ENCODE measurements around the gene CPNE6. TPM values are rescaled to one million over a fixed set of nuclear protein-coding genes. Genes with fewer than 3 reads are reported as not detected.

Gene CPNE6
- total RNA-seq, 1 donor from 2014 or later: 2.2 TPM

Other genes starting within 250 kb of the CPNE6 start
- 28.5 TPM for gene DHRS4, start 117.8 kb upstream of the CPNE6 start, total RNA-seq
- gene DHRS4L2, start 82.6 kb upstream of the CPNE6 start, total RNA-seq: 12.0 TPM
- 1.6 TPM for gene CARMIL3, start 19.6 kb upstream of the CPNE6 start, total RNA-seq
- 28.9 TPM for gene PCK2, start 22.7 kb downstream of the CPNE6 start, total RNA-seq
- 91.8 TPM for gene DCAF11, start 43.2 kb downstream of the CPNE6 start, total RNA-seq
- 2.8 TPM for gene NRL, start 43.4 kb downstream of the CPNE6 start, total RNA-seq
- gene FITM1, start 59.1 kb downstream of the CPNE6 start, total RNA-seq: 0.81 TPM
- 161 TPM for gene PSME1, start 64.6 kb downstream of the CPNE6 start, total RNA-seq
- 24.0 TPM for gene EMC9, start 70.0 kb downstream of the CPNE6 start, total RNA-seq
- 106 TPM for gene PSME2, start 75.0 kb downstream of the CPNE6 start, total RNA-seq
- 60.7 TPM for gene RNF31, start 75.9 kb downstream of the CPNE6 start, total RNA-seq
- gene IRF9, start 89.7 kb downstream of the CPNE6 start, total RNA-seq: 148 TPM
- gene REC8, start 100.5 kb downstream of the CPNE6 start, total RNA-seq: 208 TPM
- 23.0 TPM for gene IPO4, start 117.3 kb downstream of the CPNE6 start, total RNA-seq
- 94.1 TPM for gene TM9SF1, start 123.9 kb downstream of the CPNE6 start, total RNA-seq
- 0.40 TPM for gene TSSK4, start 134.1 kb downstream of the CPNE6 start, total RNA-seq
- gene CHMP4A, start 141.9 kb downstream of the CPNE6 start, total RNA-seq: 53.0 TPM
- gene MDP1, start 144.5 kb downstream of the CPNE6 start, total RNA-seq: 20.3 TPM
- gene NEDD8, start 160.8 kb downstream of the CPNE6 start, total RNA-seq: 121 TPM
- gene GMPR2, start 161.4 kb downstream of the CPNE6 start, total RNA-seq: 91.6 TPM
- 61.8 TPM for gene TINF2, start 171.1 kb downstream of the CPNE6 start, total RNA-seq
- gene TGM1, start 191.6 kb downstream of the CPNE6 start, total RNA-seq: 3.0 TPM
- 36.0 TPM for gene RABGGTA, start 200.0 kb downstream of the CPNE6 start, total RNA-seq
- 39.2 TPM for gene DHRS1, start 228.2 kb downstream of the CPNE6 start, total RNA-seq
- 24.7 TPM for gene NOP9, start 228.3 kb downstream of the CPNE6 start, total RNA-seq
- 25.6 TPM for gene CIDEB, start 236.4 kb downstream of the CPNE6 start, total RNA-seq
- 6.1 TPM for gene LTB4R2, start 238.6 kb downstream of the CPNE6 start, total RNA-seq
- 6.5 TPM for gene LTB4R, start 239.9 kb downstream of the CPNE6 start, total RNA-seq

All from mucosa of gallbladder (tissue), 1 donor.